HCT116 (cell line): ENCODE measurements around the gene HPCAL1. TPM values are rescaled to one million over a fixed set of nuclear protein-coding genes. Genes with fewer than 3 reads are reported as not detected.

Experiments used
- ATAC-seq: fragments of 200-7000 bp; cut with Tn5 transposase; 2 replicates; pipeline ENCODE4 v1.9.1; 2020; ENCODE audit warnings: mild to moderate bottlenecking, moderate library complexity
- BruUV-seq: library from RNA; stranded (reverse); fragments of 400-500 nt; replicated peaks from 2 replicates; lab custom pipeline; 2021; lab: Mats Ljungman, UMichigan
- CTCF ChIA-PET: fragments of 300-600 bp; sonication (Branson Sonifier 250); formaldehyde crosslinking; loops from one replicate; lab custom pipeline; 2021; ENCODE audit warnings: antibody characterized with exemption; lab: Charles Lee
- POLR2A ChIA-PET: fragments of 300-600, 350-600 bp; sonication (Branson Sonifier 250); formaldehyde crosslinking; loops from one replicate; lab custom pipeline; 2021; ENCODE audit warnings: antibody characterized with exemption; lab: Charles Lee
- RAD21 ChIA-PET, 2 experiments: fragments of 300-600 bp; sonication (Branson Sonifier 250); formaldehyde crosslinking; loops; one replicate each; lab custom pipeline; 2023; ENCODE audit warnings: low total read pairs in 2 of 2; ENCODE audit not compliant: uncharacterized antibody in 2 of 2, unreplicated experiment in 2 of 2, low non-redundant PET in 1 of 2; lab: Charles Lee
- DNase-seq: peaks from one replicate; pipeline ENCODE4 v3.0.0-alpha.2; 2010; ENCODE audit warnings: low read depth, low spot score
- H2AFZ ChIP-seq: fragments of 200-600 bp; shearing (Covaris generic), sonication (generic); 2 replicates; pipeline ENCODE4 v1.6.1; 2017; ENCODE audit warnings: low read depth, mixed run types, mixed read lengths, antibody characterized with exemption, low read length; ENCODE audit not compliant: poor library complexity, severe bottlenecking
- H3K27ac ChIP-seq: 2 replicates; pipeline ENCODE4 v1.5.1; 2012; ENCODE audit warnings: low read depth, low read length
- H3K27me3 ChIP-seq: fragments of 200-600 bp; sonication (generic); 2 replicates; pipeline ENCODE4 v1.6.1; 2016; ENCODE audit warnings: mixed run types, low read length, mixed read lengths; ENCODE audit not compliant: insufficient read depth
- H3K36me3 ChIP-seq, 2 experiments: fragments of 200-500 bp in 1 of 2; fragments of 200-600 bp in 1 of 2; sonication (Bioruptor generic) in 1 of 2; sonication (generic) in 1 of 2; 2 replicates each; pipeline versions ENCODE4 v1.5.1 to v1.6.1; 2014 to 2016; ENCODE audit warnings: low read length in 2 of 2, inconsistent platforms in 1 of 2, mixed read lengths in 1 of 2, mixed run types in 1 of 2; ENCODE audit not compliant: insufficient read depth in 2 of 2, control insufficient read depth in 1 of 2
- H3K4me1 ChIP-seq, 2 experiments: fragments of 200-600 bp in 1 of 2; sonication (generic) in 1 of 2; 2 replicates each; pipeline versions ENCODE4 v1.5.1 to v1.6.1; 2012 to 2017; ENCODE audit warnings: low read length in 2 of 2, inconsistent platforms in 1 of 2, mild to moderate bottlenecking in 1 of 2, mixed read lengths in 1 of 2, mixed run types in 1 of 2, moderate library complexity in 1 of 2; ENCODE audit not compliant: insufficient read depth in 2 of 2, control insufficient read depth in 1 of 2
- H3K4me2 ChIP-seq: fragments of 200-600 bp; sonication (generic); 2 replicates; pipeline ENCODE4 v1.6.1; 2017; ENCODE audit warnings: mixed run types, low read length, mixed read lengths
- H3K4me3 ChIP-seq, 2 experiments: fragments of 200-600 bp in 1 of 2; sonication (generic) in 1 of 2; replicated peaks in 1 of 2; 2 replicates each; pipeline ENCODE4 v1.5.1; 2011 to 2016; ENCODE audit warnings: low read length in 2 of 2, control low read depth in 1 of 2, low read depth in 1 of 2, mild to moderate bottlenecking in 1 of 2, mixed read lengths in 1 of 2, mixed run types in 1 of 2
- H3K79me2 ChIP-seq: fragments of 200-600 bp; sonication (generic); 2 replicates; pipeline ENCODE4 v1.6.1; 2017; ENCODE audit warnings: mild to moderate bottlenecking, mixed run types, low read length, moderate library complexity, mixed read lengths; ENCODE audit not compliant: insufficient read depth
- H3K9ac ChIP-seq: fragments of 200-600 bp; sonication (generic); 2 replicates; pipeline ENCODE4 v1.6.1; 2016; ENCODE audit warnings: low read length, mixed read lengths
- H3K9me2 ChIP-seq: fragments of 200-600 bp; sonication (generic), shearing (Covaris generic); 2 replicates; pipeline ENCODE4 v1.6.1; 2017; ENCODE audit warnings: mixed run types, mild to moderate bottlenecking, moderate library complexity; ENCODE audit not compliant: insufficient read depth
- H3K9me3 ChIP-seq, 2 experiments: fragments of 200-500 bp in 1 of 2; fragments of 200-600 bp in 1 of 2; sonication (Bioruptor generic) in 1 of 2; sonication (generic) in 1 of 2; 2 replicates each; pipeline ENCODE4 v1.6.1; 2014 to 2017; ENCODE audit warnings: low read length in 2 of 2, mixed read lengths in 2 of 2, inconsistent platforms in 1 of 2, low read depth in 1 of 2, mild to moderate bottlenecking in 1 of 2, mixed run types in 1 of 2, moderate library complexity in 1 of 2; ENCODE audit not compliant: control insufficient read depth in 1 of 2, insufficient read depth in 1 of 2
- H4K20me1 ChIP-seq: fragments of 200-600 bp; sonication (generic), shearing (Covaris generic); 2 replicates; pipeline ENCODE4 v1.6.1; 2017; ENCODE audit warnings: mixed run types, mild to moderate bottlenecking, moderate library complexity; ENCODE audit not compliant: insufficient read depth
- CBX3 ChIP-seq: IDR thresholded peaks from 2 replicates; pipeline ENCODE4 v1.6.1; 2012; ENCODE audit warnings: low read depth
- CEBPB ChIP-seq: IDR thresholded peaks from 2 replicates; pipeline ENCODE4 v1.6.1; 2012; ENCODE audit warnings: low read depth
- EGR1 ChIP-seq: IDR thresholded peaks from 2 replicates; pipeline ENCODE4 v1.6.1; 2012; ENCODE audit warnings: low read depth
- EZH2 ChIP-seq: fragments of 200-600 bp; sonication (generic); IDR thresholded peaks from 2 replicates; pipeline ENCODE4 v1.6.1; 2017; ENCODE audit warnings: antibody characterized with exemption, mixed run types
- FOSL1 ChIP-seq: IDR thresholded peaks from 2 replicates; pipeline ENCODE4 v1.6.1; 2012; ENCODE audit warnings: low read depth
- JUND ChIP-seq: IDR thresholded peaks from 2 replicates; pipeline ENCODE4 v1.6.1; 2012
- RAD21 ChIP-seq: IDR thresholded peaks from 2 replicates; pipeline ENCODE4 v1.6.1; 2012; ENCODE audit warnings: low read depth, mild to moderate bottlenecking
- SP1 ChIP-seq: IDR thresholded peaks from 2 replicates; pipeline ENCODE4 v1.6.1; 2012; ENCODE audit warnings: low read depth
- SRF ChIP-seq: IDR thresholded peaks from 2 replicates; pipeline ENCODE4 v1.6.1; 2012; ENCODE audit warnings: low read depth
- TCF7L2 ChIP-seq: IDR thresholded peaks from 2 replicates; pipeline ENCODE4 v1.7.0; 2011; ENCODE audit warnings: borderline replicate concordance, inconsistent platforms; ENCODE audit not compliant: insufficient read depth, insufficient read length; ENCODE audit errors: extremely low read depth
- YY1 ChIP-seq: IDR thresholded peaks from 2 replicates; pipeline ENCODE4 v1.6.1; 2011; ENCODE audit warnings: low read length, low read depth, moderate library complexity, mild to moderate bottlenecking; ENCODE audit not compliant: insufficient replicate concordance; ENCODE audit errors: extremely low read depth
- ZFX ChIP-seq: fragments of 450-650 bp; IDR thresholded peaks from 2 replicates; pipeline ENCODE4 v1.6.1; 2017
- ZNF274 ChIP-seq: fragments of 200-500 bp; sonication (Bioruptor generic); IDR thresholded peaks from 2 replicates; pipeline ENCODE4 v1.6.1; 2014; ENCODE audit warnings: mild to moderate bottlenecking, low read depth, low read length, inconsistent platforms
- intact Hi-C: fragments of 100-400 bp; cut with micrococcal nuclease; formaldehyde crosslinking; loops from 2 replicates; pipeline ENCODE4 v1.10.0; 2022
- total RNA-seq: library from RNA; stranded (reverse); gene quantifications from one replicate; pipeline ENCODE4 v1.2.1, GENCODE V29; 2021; ENCODE audit not compliant: unreplicated experiment
- TF ChIP-seq, protein P1 (sequence below), 3 experiments: fragments of 200-600 bp in 1 of 3; sonication (generic) in 1 of 3; IDR thresholded peaks in 2 of 3; conservative IDR thresholded peaks in 1 of 3; 2 replicates each; pipeline ENCODE4 v1.5.1; 2012 to 2017; ENCODE audit warnings: low read depth in 2 of 3, low read length in 2 of 3, antibody characterized with exemption in 1 of 3, borderline replicate concordance in 1 of 3, control low read depth in 1 of 3, mild to moderate bottlenecking in 1 of 3, mixed read lengths in 1 of 3, mixed run types in 1 of 3, moderate library complexity in 1 of 3; ENCODE audit not compliant: insufficient read depth in 1 of 3
- TF ChIP-seq, protein P2 (sequence below): IDR thresholded peaks from 2 replicates; pipeline ENCODE4 v1.6.1; 2012
- TF ChIP-seq, protein P3 (sequence below): IDR thresholded peaks from 2 replicates; pipeline ENCODE4 v1.6.1; 2011; ENCODE audit warnings: mild to moderate bottlenecking, low read length, moderate library complexity; ENCODE audit not compliant: insufficient replicate concordance; ENCODE audit errors: extremely low read depth
- TF ChIP-seq, protein P4 (sequence below): IDR thresholded peaks from 2 replicates; pipeline ENCODE4 v1.6.1; 2012

Gene HPCAL1
- total RNA-seq, 1 experiment from 2014 or later: 111 TPM

DNA sequence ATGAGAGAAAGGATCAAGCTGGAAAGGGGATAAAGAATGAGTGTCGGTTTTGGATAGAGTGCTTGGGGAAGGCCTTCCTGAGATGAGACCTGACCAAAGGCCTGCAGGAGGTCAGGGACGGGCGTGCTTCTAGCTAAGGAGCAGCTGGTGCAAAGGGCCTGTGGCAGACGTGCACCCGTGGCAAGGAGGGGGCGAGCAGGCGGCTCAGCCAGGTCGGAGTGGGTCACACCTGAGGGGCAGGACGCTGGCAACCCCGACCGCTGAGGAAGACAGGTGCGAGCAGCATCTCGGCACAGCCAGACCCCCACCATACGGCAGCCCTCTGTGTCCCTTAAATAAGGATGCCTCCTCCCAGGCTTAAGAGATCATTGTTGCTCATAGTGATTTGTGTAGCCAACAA lies 97.3 kb downstream of the HPCAL1 start:
- no peak for ATAC-seq
- no peak overlapping the region for H3K4me3 ChIP-seq
- H4K20me1 ChIP-seq: no peaks in the 10 kb centered on the region
- intact Hi-C loops: no loop called here
- H3K79me2 ChIP-seq: peaks cover 41% of the 10 kb centered on the region
- RAD21 ChIA-PET: no interaction called here
- POLR2A ChIA-PET: interaction anchor here (1.3 kb wide), 1 partner anchor 9 kb away, joined by 4 read pairs; no protein-coding TSS in a partner anchor
- no peak overlapping the region for H3K9ac ChIP-seq
- H2AFZ ChIP-seq: no peak overlapping the region
- no peak for DNase-seq
- peaks cover 2 to 23% of the 10 kb centered on the region in 2 experiments; a peak in 2 of 4 replicates for H3K36me3 ChIP-seq
- TF ChIP-seq RAD21 (no peak), ZFX (no peak), SP1 (no peak), EZH2 (no peak), EGR1 (no peak), ZNF274 (no peak), JUND (no peak)
- TF ChIP-seq, protein P1, sequence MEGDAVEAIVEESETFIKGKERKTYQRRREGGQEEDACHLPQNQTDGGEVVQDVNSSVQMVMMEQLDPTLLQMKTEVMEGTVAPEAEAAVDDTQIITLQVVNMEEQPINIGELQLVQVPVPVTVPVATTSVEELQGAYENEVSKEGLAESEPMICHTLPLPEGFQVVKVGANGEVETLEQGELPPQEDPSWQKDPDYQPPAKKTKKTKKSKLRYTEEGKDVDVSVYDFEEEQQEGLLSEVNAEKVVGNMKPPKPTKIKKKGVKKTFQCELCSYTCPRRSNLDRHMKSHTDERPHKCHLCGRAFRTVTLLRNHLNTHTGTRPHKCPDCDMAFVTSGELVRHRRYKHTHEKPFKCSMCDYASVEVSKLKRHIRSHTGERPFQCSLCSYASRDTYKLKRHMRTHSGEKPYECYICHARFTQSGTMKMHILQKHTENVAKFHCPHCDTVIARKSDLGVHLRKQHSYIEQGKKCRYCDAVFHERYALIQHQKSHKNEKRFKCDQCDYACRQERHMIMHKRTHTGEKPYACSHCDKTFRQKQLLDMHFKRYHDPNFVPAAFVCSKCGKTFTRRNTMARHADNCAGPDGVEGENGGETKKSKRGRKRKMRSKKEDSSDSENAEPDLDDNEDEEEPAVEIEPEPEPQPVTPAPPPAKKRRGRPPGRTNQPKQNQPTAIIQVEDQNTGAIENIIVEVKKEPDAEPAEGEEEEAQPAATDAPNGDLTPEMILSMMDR (IDR thresholded peaks at IDR 0.05 in 2 of 3, conservative IDR thresholded peaks at IDR 0.05 in 1 of 3; ENCODE audit: borderline replicate concordance in 1 of 3, insufficient read depth in 1 of 3, low read depth in 2 of 3, low read length in 2 of 3): no peak
- H3K4me2 ChIP-seq: no peak overlapping the region
- CTCF ChIA-PET: no interaction called here
- no peaks in the 10 kb centered on the region for H3K9me3 ChIP-seq
- H3K9me2 ChIP-seq: no peaks in the 10 kb centered on the region
- BruUV-seq: no TSS peak
- H3K4me1 ChIP-seq: peaks cover 29 to 49% of the 10 kb centered on the region in 2 experiments
- H3K27me3 ChIP-seq: no peaks in the 10 kb centered on the region
- no peak overlapping the region; the same call in 1 of the 2 replicates for H3K27ac ChIP-seq

DNA sequence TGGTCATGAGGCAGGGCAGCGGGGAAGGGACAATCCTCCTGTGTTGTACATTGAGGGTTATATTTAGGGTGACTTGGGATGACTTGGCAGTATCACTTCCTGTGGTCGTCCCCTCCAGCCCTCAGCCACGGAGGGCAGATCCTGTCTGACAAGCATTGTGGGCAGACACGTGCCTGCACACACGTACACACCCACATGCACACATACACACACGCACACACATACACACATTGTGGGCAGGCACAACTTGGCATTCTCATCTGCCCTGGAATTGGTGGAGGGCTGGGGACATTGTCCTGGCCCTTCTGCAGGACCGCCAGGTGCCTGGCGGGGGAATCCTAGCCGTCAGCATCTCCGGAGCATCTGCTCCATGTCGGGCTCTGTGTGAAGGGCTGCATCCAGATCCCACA lies 97.9 kb downstream of the HPCAL1 start:
- intact Hi-C loops: no loop called here
- POLR2A ChIA-PET: interaction anchor here (1.3 kb wide), 1 partner anchor 8 kb away, joined by 4 read pairs; no protein-coding TSS in a partner anchor
- Histone ChIP-seq H4K20me1 (no peaks in the 10 kb centered on the region), H3K27ac (no peak overlapping the region; the same call in 1 of the 2 replicates), H3K4me1 (peaks cover 35 to 55% of the 10 kb centered on the region in 2 experiments), H3K9me3 (no peaks in the 10 kb centered on the region), H3K79me2 (peaks cover 39% of the 10 kb centered on the region), H3K36me3 (peaks cover 2 to 23% of the 10 kb centered on the region in 2 experiments; a peak in 2 of 4 replicates), H3K9ac (no peak overlapping the region), H3K4me2 (no peak overlapping the region; the same call in 1 of the 2 replicates), H2AFZ (no peak overlapping the region), H3K4me3 (no peak overlapping the region), H3K9me2 (no peaks in the 10 kb centered on the region), H3K27me3 (no peaks in the 10 kb centered on the region)
- RAD21 ChIA-PET: no interaction called here
- DNase-seq (no peak), ATAC-seq (no peak)
- CTCF ChIA-PET: no interaction called here
- no TSS peak for BruUV-seq
- TF ChIP-seq EZH2 (no peak), RAD21 (no peak), TCF7L2 (no peak), JUND (no peak), CBX3 (no peak), ZFX (no peak), ZNF274 (no peak), FOSL1 (no peak), CEBPB (no peak), SRF (no peak), YY1 (no peak)
- TF ChIP-seq, protein P2, sequence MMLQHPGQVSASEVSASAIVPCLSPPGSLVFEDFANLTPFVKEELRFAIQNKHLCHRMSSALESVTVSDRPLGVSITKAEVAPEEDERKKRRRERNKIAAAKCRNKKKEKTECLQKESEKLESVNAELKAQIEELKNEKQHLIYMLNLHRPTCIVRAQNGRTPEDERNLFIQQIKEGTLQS: no peak
- TF ChIP-seq, protein P3, sequence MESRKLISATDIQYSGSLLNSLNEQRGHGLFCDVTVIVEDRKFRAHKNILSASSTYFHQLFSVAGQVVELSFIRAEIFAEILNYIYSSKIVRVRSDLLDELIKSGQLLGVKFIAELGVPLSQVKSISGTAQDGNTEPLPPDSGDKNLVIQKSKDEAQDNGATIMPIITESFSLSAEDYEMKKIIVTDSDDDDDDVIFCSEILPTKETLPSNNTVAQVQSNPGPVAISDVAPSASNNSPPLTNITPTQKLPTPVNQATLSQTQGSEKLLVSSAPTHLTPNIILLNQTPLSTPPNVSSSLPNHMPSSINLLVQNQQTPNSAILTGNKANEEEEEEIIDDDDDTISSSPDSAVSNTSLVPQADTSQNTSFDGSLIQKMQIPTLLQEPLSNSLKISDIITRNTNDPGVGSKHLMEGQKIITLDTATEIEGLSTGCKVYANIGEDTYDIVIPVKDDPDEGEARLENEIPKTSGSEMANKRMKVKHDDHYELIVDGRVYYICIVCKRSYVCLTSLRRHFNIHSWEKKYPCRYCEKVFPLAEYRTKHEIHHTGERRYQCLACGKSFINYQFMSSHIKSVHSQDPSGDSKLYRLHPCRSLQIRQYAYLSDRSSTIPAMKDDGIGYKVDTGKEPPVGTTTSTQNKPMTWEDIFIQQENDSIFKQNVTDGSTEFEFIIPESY: no peak
- TF ChIP-seq, protein P4, sequence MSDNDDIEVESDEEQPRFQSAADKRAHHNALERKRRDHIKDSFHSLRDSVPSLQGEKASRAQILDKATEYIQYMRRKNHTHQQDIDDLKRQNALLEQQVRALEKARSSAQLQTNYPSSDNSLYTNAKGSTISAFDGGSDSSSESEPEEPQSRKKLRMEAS: no peak
